ENCODE data around the gene GSG1L. TPM values are rescaled to one million over a fixed set of nuclear protein-coding genes. Genes with fewer than 3 reads are reported as not detected.

GSG1L gene
- total RNA-seq, 1 experiment from 2014 or later = 2.3 TPM

- in situ Hi-C loops (cut with HindIII; ENCODE audit: low pct_unique_long_range_greater_than_20kb, low sequenced_read_pairs) = no loop called here
- DNase-seq (ENCODE audit: low read depth) = no peak
Observed at GRCh38 chr16:27824006-27824405, 239.5 kb downstream of the GSG1L start.

GRCh38 chr16:27823421-27823820 is 240.1 kb downstream of the GSG1L start:
- in situ Hi-C loops (cut with HindIII; ENCODE audit: low pct_unique_long_range_greater_than_20kb, low sequenced_read_pairs) = no loop called here
- no peak for DNase-seq (ENCODE audit: low read depth)

GRCh38 chr16:27822996-27823395 is 240.5 kb downstream of the GSG1L start:
- in situ Hi-C loops (cut with HindIII; ENCODE audit: low pct_unique_long_range_greater_than_20kb, low sequenced_read_pairs) = no loop called here
- no peak for DNase-seq (ENCODE audit: low read depth)

GRCh38 chr16:27822529-27822928 is 241.0 kb downstream of the GSG1L start:
- in situ Hi-C loops (cut with HindIII; ENCODE audit: low pct_unique_long_range_greater_than_20kb, low sequenced_read_pairs) = no loop called here
- no peak for DNase-seq (ENCODE audit: low read depth)

- in situ Hi-C loops (cut with HindIII; ENCODE audit: low pct_unique_long_range_greater_than_20kb, low sequenced_read_pairs) = no loop called here
- no peak for DNase-seq (ENCODE audit: low read depth)
Observed at GRCh38 chr16:27820646-27821345, 242.7 kb downstream of the GSG1L start.

- no peak for DNase-seq (ENCODE audit: low read depth)
- in situ Hi-C loops (cut with HindIII; ENCODE audit: low pct_unique_long_range_greater_than_20kb, low sequenced_read_pairs) = no loop called here
Observed at GRCh38 chr16:27819881-27820610, 243.5 kb downstream of the GSG1L start.

- in situ Hi-C loops (cut with HindIII; ENCODE audit: low pct_unique_long_range_greater_than_20kb, low sequenced_read_pairs) = no loop called here
- DNase-seq (ENCODE audit: low read depth) = no peak
Observed at GRCh38 chr16:27819356-27819755, 244.2 kb downstream of the GSG1L start.

- in situ Hi-C loops (cut with HindIII; ENCODE audit: low pct_unique_long_range_greater_than_20kb, low sequenced_read_pairs) = no loop called here
- no peak for DNase-seq (ENCODE audit: low read depth)
Observed at GRCh38 chr16:27818246-27818645, 245.3 kb downstream of the GSG1L start.

GRCh38 chr16:27817038-27817437 is 246.5 kb downstream of the GSG1L start:
- in situ Hi-C loops (cut with HindIII; ENCODE audit: low pct_unique_long_range_greater_than_20kb, low sequenced_read_pairs) = no loop called here
- no peak for DNase-seq (ENCODE audit: low read depth)

GRCh38 chr16:27816561-27816960 is 247.0 kb downstream of the GSG1L start:
- DNase-seq (ENCODE audit: low read depth) = no peak
- in situ Hi-C loops (cut with HindIII; ENCODE audit: low pct_unique_long_range_greater_than_20kb, low sequenced_read_pairs) = no loop called here

- no peak for DNase-seq (ENCODE audit: low read depth)
- in situ Hi-C loops (cut with HindIII; ENCODE audit: low pct_unique_long_range_greater_than_20kb, low sequenced_read_pairs) = no loop called here
Observed at GRCh38 chr16:27813591-27813990, 249.9 kb downstream of the GSG1L start.

GRCh38 chr16:27811881-27812280 is 251.6 kb downstream of the GSG1L start:
- no peak for DNase-seq (ENCODE audit: low read depth)
- in situ Hi-C loops (cut with HindIII; ENCODE audit: low pct_unique_long_range_greater_than_20kb, low sequenced_read_pairs) = no loop called here

- in situ Hi-C loops (cut with HindIII; ENCODE audit: low pct_unique_long_range_greater_than_20kb, low sequenced_read_pairs) = no loop called here
- no peak for DNase-seq (ENCODE audit: low read depth)
Observed at GRCh38 chr16:27806986-27807385, 256.5 kb downstream of the GSG1L start.

GRCh38 chr16:27806388-27806787 is 257.1 kb downstream of the GSG1L start:
- no peak for DNase-seq (ENCODE audit: low read depth)

GRCh38 chr16:27805828-27806351 is 257.6 kb downstream of the GSG1L start:
- DNase-seq (ENCODE audit: low read depth) = no peak
- in situ Hi-C loops (cut with HindIII; ENCODE audit: low pct_unique_long_range_greater_than_20kb, low sequenced_read_pairs) = no loop called here

More at GRCh38 chr16:27806388-27806787, 257.1 kb downstream of the GSG1L start:
- in situ Hi-C loops (cut with HindIII; ENCODE audit: low pct_unique_long_range_greater_than_20kb, low sequenced_read_pairs) = no loop called here

GRCh38 chr16:27803775-27804549 is 259.6 kb downstream of the GSG1L start:
- no peak for DNase-seq (ENCODE audit: low read depth)
- in situ Hi-C loops (cut with HindIII; ENCODE audit: low pct_unique_long_range_greater_than_20kb, low sequenced_read_pairs) = no loop called here

- no peak for DNase-seq (ENCODE audit: low read depth)
- in situ Hi-C loops (cut with HindIII; ENCODE audit: low pct_unique_long_range_greater_than_20kb, low sequenced_read_pairs) = no loop called here
Observed at GRCh38 chr16:27802664-27803439, 260.7 kb downstream of the GSG1L start.

- DNase-seq (ENCODE audit: low read depth) = no peak
- in situ Hi-C loops (cut with HindIII; ENCODE audit: low pct_unique_long_range_greater_than_20kb, low sequenced_read_pairs) = no loop called here
Observed at GRCh38 chr16:27801289-27801945, 262.1 kb downstream of the GSG1L start.

All from Caki2 (cell line).